CD4-positive, alpha-beta T cell treated with Interleukin-1 beta for 1 hour (primary cell): Measurements from ENCODE around the gene CHST11.

Experiments
- DNase-seq, 2 donors: peaks; one replicate each; pipeline ENCODE4 v3.0.0-alpha.2; 2020 to 2022

CHST11 gene

DNA sequence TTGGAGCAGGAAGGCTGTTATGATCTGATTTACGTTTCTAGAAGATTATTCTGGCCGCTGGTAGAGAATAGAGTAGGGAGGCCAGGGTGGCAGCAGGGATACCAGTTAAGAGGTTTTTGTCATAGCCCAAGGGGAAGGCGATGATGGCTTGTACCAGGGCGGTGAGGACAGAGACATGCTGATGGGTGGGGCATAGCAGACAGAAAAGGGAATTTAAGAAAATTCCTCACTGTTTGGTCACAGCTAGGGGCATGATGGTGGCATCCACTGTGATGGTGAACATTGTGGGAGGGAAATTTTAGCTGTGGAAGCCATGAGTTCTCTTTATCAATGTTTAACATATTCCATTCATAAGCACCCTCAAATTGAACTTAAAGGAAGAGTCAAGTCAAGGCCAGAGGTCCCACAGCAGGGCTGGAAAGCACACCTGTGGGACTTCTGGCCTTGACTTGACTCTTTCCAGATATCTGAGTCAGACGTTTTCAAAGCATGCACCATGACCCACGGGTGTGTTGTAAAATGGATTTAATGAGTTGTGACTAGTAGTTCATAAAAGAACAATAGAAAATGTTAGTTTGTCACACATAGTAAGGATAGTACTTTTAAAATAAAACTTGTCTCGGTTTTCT, 134.6 kb downstream of the CHST11 start:
- no peak for DNase-seq

DNA sequence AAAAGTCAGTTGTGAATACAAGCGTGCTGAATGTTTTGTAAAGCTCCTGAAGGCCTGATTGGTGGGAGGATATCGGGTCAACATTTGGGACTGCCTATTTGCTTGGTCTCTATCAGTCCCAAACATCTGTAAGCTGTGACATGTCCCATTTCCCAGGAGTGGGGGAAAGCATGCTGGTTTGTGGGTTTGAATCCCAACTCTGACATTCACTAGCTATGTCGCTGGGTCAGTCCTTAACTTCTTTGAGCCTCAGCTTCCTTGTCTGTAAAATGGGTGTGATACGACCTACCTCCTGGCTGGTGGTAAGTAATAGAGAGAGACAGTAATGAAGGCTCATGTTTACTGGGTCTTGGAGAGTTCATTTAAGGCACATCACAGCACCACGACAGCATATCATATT, 136.7 kb downstream of the CHST11 start:
- no peak for DNase-seq

DNA sequence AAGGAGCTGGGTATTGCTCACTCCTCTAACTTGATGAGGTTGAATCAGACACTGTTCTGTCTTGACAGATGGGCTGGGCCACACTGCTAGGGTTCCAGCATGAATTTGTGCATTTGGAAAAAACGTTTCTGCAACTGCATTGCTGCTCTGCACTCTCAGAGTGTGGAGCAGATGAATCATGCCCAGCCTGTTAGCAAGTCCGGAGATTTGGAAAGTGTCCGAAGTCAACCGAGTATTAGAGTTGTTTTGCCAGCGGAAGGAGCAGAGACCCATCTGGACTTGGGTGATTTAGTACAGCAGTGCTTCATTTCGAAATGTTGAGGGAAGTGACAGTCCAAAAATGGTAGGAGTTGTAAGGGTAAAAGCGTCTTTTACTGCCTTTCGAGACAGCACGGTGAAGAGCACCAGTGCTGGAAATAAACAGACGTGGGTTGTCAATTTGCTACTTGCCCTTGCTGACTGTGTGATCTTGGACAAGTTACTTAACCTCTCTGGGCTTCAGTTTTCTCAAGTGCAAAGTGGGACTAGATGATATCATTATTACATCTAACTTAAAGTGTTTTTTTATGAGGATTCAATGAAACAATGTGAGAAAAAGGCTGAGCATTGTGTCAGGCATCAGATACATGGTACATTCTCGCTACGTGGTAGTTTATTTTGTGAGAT, 139.5 kb downstream of the CHST11 start:
- no peak for DNase-seq

DNA sequence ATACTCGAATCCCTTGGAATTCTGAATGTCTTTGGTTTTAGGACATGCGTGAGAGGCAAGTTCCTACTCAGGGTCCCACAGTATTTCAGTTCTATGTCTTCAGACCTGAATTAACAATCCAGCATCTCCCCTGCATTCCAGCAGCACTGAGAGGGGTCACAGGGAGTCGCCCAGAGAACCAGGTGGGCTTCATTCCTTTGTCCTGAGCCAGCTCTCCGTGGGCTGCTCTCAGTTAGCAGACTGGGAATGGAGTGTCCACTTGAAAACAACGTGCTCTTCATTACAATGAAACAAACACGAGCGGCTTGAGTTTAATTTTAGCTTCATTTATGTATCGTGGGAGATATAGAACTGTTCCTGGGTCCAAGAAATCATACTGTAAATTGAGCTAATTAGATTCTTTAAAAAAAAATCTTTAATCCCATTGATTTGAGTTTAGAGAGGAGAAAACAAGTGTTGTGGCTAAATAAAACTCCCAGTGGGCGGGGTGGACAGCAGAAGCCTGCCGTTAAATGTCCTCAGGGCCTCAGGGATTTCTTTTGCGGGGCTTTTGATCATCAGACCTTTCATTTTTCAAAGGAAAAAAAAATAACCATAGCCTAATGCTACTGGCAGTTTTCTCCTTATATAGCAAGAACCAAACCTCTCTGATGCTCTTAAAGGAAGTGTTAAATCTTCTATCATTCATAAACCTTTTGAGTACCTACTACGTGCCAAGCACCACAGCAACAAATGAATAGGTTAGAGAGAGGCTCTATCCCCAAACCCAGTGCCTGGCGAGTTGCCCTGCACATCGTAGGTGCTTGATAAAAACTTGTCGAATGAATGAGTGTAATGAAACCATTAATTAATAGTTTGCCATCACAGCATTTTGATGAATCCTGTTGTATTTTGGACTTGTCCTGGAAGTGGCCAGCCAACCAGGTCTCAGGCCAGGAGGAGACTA, 140.4 kb downstream of the CHST11 start:
- no peak for DNase-seq

DNA sequence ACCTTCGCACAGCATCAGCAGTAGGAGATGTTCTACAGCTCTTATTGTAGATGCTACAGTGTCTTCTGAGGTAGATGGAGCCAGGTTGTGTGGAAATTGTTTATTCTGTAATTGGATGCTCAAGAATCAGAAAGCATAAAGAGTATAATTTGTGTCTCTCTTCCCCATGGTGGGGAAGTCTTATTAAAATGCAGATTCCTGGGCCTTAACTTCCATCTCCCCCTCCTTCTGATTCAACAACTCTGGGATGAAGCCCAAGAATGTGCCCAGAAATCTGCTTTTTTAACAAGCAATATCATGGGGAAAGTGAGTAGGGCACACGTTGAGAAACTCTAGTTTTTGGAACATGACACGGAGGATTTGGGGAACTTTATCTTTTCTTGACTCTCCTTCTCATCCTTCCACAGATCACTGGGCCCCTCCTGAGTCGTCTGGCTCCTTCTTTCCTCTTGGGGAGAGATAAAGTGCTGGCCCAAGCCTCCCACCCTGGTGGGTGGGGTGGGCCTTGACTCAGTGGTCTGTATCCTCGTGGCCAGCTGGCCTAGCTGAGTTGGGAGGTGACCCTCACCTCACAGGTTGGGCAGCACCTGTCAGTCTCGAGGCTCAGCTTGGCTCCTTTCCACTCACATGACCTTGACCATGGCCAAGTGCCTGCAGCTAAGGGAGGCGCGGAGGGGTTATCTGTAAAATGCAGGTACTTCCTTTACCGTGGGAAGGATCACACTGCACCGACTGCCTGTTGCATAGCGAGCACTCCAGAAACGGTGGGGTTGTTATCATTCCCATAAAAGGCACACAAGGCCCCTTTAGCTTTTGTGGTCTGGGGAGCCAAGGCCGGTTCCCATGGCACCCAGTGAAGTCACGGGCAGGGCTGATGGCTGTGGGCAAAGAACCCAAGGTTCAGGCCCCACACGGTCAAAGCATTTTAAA, 141.9 kb downstream of the CHST11 start:
- no peak for DNase-seq

DNA sequence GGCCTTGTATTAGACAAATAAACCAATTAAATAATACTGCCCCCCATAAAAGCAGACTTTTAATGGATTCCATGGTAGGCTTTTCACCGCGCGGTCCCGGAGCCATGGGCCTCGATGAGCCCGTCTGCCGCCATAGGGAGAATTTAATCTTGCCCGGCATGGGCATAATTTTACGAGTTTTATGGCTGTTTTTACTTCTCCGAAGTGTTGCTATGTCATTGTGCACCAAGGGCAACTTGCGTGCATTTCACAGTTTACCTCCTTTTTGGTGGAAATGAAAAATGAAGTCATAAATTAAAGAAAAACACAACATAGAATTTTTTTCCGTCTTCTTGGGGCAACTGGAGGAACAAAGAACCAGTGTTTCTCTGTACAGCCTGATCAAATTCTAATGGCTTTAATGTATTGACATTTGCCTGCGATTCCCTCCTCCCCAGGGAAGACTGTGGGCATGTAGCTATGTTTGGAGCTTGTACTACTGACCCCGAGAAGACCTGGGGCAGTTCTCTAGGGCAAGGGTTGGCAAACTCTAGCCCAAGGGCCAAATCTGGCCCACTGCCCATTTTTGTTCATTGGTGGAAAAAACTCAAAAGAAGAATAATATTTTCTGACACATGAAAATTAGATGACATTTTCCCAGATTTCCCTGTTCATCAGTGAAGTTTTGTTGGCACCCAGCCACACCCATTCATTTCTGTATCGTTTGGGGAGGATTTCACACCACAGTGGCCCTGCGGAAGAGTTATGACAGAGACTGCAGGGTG, 142.7 kb downstream of the CHST11 start:
- no peak for DNase-seq

DNA sequence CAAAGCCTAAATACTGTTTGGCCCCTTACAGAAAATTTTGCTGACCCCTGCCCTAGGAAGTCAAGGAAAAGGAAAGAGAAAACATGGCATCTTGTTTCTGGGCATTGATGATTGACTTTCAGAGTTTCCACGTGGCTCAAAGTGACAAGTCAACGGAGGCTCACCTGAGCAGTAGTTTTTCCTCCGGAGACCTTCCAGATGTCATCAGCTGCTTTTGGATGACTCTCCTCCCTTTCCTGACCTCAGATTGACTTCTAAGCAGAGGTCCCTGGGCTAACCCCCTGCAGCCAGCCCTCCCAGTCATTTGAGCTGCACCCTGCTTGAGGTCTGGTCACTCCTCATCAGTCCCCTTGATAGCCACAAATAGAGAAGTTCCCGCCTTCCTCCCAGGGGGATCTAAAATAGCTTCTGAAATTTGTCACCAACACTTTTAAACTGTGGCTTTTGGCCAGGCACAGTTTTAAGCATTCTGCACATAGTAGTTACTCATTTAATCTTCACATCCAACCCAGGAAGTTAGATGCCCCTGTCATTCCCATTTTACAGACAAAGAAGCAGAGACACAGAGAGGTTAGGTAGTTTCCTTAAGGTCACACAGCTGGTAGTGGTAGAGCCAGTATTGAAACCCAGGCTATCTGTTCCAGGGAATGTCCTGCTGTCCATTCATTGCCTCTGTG, 143.4 kb downstream of the CHST11 start:
- no peak for DNase-seq

DNA sequence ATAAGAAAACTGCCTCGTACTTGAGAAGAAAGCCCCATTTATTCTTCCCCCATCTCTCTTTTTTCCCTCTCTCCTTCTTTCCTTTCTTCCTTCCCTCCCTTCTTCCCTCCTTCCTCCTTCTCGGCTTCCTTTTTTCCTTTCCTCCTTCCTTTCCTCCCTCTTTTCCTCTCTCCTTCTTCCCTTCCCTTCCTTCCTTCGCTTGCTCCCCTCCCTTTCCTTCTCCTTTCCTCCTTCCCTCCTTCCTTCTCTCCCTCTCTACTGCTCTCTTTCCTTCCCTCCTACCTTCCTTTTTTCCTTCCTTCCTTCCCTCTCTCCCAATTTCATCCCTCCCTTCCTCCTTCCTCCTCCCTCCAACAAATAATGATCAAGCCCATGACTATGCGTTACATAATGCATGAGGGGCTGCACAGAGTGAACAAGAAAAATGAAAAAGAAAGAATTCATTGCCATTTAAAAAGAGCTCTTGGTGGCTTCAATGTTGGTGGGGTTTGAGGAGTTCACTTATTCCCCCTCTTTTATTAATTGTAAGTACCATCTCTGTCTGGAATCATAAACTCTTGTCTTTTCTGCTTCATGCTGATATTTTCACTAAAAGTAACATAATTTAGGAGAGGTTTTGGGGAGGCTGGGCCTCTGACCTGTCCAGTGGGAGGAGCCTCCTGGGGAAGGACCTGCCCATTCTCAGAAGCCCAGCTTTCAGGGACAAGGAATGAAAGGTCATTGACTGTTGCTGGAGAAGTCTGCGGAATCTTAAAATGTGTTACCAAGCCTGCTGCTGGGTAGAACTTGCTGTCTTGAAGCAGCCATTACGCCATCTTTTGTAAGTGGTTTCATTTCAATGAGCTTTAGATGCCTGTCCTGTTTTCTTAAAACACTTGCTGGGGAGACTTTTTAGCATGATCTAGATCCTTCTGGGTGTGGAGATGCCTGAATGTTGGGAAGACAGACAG, 144.3 kb downstream of the CHST11 start:
- no peak for DNase-seq

DNA sequence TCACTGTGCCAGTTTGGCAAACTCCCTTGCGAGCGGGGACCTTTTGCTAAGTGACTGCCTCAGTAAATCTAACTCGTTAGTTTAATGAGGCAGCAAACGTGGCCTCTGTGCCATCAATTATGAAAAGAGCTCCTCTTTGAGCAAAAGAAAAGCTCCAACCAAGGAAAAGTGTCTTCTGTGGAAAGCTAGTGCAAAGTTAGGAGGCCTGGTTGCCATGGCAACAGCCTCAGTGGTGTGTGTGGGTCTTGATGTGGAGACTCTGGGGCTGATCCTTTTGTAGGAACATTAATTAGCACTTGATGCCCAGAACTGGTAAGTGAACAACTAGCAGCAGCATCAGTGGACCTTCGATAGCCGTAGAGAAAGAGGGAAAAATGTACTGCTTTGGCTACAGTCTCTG, 145.7 kb downstream of the CHST11 start:
- no peak for DNase-seq

DNA sequence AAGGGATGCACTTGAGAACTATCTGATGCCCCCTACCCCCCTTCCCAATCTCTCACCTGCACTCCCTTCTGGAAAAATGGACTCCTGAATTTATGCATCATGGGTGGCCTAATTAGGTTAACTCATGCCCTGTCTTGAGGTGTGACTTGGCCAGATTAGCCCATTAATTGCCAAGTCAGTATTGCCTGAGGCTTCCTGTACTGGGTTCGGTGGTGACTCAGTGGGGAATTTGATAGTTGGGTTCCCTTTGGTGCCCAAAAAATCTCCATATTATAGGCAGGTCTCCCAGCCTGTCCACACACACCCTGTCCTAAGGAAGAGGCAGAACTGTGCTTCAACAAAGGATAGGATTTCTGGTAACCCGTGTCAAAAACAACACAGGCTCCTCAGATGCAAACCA, 146.1 kb downstream of the CHST11 start:
- DNase-seq, result no peak

DNA sequence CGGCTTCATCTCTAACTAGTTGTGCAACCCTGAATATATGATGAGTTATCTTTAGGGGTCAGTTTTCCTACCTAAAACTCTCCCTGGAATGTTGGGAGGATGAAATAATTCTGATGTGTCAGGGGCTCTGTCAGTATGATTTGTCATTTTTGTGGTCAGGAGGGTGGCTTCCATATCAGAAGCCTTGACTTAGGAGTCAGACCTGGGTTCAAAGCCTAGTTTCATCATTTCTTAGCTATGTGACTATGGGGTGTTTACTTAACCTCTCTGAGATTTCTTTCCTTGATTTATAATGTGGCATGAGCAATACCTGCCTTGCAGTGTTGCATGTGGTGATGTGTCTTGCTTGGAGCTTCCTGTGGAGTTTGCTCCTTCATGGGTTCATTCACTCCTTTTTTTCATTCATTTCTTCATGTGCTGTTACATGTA, 146.8 kb downstream of the CHST11 start:
- DNase-seq, result no peak

DNA sequence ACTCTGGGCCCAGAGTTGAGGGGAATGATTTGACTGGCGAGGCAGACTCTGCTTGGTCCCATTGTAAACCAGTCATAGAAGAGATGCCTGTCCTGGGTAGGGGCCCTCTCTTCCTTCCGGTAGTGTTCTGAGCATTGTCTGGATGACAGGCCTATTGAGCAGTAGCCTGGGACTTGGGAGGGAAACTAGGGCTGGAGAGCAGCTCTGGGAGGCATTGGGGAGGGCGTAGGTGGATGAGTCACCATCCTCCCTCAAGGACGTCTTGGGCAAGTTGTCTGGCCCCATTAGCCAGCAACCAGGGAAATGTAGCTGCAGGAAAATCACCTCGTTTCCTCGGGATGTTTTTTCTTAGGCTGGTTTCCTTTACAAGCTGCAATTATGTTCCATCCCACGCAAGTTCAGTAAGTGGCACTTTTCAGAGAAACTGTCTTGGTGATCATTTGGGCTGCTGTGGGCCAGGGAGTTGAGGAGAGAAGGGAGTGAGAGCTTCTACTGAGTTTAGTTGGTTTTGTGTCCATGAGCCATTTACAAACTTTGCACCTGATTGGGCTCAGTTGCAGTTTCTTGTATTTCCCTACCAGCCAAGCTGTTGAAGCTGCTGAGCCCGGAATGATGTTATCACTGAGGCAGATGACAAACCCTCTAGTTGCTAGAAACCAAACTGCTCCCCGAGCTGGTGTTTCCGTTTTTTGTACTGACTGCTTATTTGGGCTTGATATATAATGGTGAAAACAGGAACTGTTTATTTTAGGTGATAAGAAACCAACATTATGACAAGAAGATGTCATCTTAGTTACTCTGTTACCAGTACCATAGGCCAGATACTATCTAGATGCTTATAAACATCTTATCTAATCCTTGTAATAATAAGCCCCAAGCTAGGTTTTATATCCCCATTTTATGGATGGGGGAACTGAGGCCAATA, 147.6 kb downstream of the CHST11 start:
- peak; percentile 50 to 64 for DNase-seq

DNA sequence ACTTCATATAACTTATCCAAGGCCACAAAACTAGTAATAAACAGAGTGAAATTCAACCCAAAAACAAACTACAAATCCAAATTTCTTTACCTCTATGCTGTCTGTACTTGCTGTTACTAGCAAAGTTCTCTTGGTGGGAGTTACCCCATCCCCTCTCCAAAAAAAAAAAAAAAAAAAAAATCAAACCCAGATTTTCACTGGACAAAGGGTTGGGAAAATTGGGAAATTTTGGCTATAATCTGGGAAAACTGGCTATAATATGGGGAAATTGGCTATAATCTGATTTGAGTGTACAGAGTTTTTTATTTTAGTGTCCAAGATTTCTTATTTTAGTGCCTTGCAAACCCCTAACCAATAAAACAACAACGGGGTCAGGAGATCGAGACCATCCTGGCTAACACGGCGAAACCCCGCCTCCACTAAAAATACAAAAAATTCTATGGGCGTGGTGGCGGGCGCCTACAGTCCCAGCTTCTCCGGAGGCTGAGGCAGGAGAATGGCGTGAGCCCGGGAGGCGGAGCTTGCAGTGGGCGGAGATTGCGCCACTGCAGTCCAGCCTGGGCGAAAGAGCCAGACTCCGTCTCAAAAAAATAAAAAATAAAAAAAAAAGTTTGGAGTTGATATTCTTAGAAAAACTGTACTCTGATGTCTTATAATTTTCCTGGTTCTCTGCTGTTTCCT, 148.4 kb downstream of the CHST11 start:
- DNase-seq, result no peak

DNA sequence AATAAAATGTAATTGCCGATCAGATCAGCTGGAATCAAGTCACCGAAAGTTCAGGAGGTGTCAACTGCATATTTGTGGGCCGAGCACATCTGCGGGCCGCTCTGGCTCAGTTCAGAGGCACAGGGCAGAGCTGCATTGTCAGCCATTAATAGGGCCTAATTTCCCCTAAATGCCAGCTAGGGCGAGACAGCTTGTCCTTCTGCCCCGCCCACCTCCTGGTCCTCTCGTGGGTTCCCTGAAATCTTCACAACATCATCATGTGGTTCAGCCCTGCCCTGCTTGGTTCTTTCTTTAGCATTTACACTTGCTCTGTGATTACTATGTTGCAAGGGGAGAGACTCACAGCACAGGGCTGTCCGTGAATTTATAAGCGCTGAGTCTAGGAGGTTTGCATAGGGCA, 148.9 kb downstream of the CHST11 start:
- DNase-seq, result peak in 1 of 2 donors; percentile 52

DNA sequence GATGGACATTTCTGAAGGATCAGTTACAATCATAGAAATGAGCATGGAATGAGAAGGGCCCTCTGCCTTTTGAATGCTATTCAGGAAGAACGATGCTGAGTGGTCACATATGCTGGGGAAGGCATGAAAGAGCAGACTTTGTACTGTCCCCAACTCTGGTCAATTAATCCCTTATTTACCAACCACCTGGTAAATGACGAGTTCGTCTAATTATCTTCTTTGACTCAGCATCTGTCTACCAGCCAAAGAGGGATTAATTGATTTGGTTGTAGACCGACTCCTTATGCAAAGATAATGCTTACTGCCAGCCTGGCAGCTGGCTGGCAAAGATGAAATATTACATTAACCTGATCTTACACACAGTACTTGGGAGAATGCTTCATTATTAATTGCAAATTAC, 152.2 kb downstream of the CHST11 start:
- DNase-seq, result no peak

DNA sequence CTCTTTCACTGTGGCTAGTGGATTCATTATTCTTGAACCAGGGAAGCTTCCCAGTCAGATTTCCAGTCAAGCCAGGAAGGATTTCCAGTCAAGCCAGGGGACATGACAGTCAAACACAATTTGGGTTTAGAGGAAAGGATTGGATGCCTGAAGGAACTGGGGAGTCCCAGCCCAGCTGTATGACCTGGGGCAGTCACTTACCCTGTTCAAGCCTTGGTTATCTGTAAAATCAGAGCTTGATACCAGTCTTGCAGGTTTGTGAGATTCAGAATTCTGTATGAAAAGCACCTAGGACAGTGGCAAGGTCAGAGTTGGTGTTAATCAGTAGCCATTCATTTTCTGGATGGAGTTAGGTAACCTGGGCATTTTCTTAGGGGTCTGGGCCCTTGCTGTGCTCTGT, 152.7 kb downstream of the CHST11 start:
- no peak for DNase-seq

DNA sequence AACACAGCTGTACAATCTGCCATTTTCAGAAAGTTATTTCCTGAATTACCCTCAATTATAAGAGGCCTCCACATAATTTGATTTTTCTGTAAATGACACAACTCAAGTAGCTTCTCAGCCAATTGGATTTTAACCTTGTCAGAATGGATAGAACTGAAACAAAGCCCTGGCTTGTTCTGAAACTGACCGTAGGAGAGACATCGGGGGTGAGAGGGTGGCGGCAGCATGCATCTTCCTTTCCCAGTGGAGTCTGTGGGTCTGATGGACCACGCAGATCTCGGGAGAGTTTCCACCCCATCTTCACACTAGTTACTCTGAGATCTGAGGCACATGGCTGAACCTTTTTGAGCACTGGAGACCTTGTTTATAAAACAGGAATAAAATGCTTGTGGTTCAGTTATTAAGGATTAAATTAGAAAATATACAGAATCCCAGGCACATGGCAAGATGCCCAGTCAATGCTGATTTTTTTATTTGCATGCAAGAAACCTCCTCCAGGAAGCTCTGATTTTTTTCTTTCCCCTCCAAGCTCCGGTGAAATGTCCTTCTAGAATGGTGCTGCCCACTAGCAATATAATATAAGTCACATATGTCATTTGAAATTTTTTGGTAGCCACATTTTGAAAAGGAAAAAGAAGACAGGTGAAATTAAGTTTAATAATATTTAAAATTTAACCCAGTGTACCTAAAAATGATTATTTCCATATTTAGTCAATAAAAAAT, 153.9 kb downstream of the CHST11 start:
- no peak for DNase-seq

DNA sequence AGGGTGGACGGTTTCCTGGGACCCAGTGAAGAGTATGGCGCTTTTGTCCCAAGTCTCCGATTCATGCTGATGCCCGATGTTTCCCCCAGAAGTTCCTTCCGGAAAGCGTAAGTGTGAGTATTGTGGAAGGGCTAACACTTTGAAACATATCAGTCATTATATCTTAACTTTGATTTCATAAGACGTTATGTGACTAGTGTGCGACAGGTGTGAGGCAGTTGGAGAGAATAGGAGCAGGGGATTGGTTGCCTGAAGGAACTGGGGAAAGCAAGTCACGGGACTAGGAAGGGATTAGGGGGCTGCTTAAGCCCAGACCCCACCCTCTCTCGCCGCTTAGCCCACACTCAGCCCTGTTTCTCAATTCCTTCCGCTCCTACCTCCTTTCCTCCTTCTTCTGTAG, 154.9 kb downstream of the CHST11 start:
- no peak for DNase-seq
